Panc1 (cell line): Measurements from ENCODE around the gene PTGER4. TPM values are rescaled to one million over a fixed set of nuclear protein-coding genes. Genes with fewer than 3 reads are reported as not detected.

Experiments used
- ATAC-seq: fragments of 200-7000 bp; cut with Tn5 transposase; 2 replicates; pipeline ENCODE4 v1.9.1; 2020; ENCODE audit warnings: mild to moderate bottlenecking, moderate library complexity
- BruUV-seq: library from RNA; stranded (reverse); fragments of 400-500 nt; replicated peaks from 2 replicates; lab custom pipeline; 2021; lab: Mats Ljungman, UMichigan
- CTCF ChIA-PET: fragments of 300-600 bp; sonication (Branson Sonifier 250); formaldehyde crosslinking; loops from one replicate; lab custom pipeline; 2022; ENCODE audit warnings: antibody characterized with exemption; lab: Charles Lee
- POLR2A ChIA-PET: fragments of 300-600 bp; sonication (Branson Sonifier 250); formaldehyde crosslinking; loops from one replicate; lab custom pipeline; 2022; ENCODE audit warnings: antibody characterized with exemption; lab: Charles Lee
- DNase-seq: peaks from one replicate; pipeline ENCODE4 v3.0.0-alpha.2; 2010; ENCODE audit warnings: low read depth, low spot score
- H3K27ac ChIP-seq: 2 replicates; pipeline ENCODE4 v1.5.1; 2011; ENCODE audit warnings: mild to moderate bottlenecking, low read length, inconsistent platforms
- H3K27me3 ChIP-seq: fragments of 200-500 bp; sonication (Bioruptor generic); 2 replicates; pipeline ENCODE4 v1.6.0; 2014; ENCODE audit warnings: low read length, inconsistent platforms; ENCODE audit not compliant: control insufficient read depth, insufficient read depth
- H3K36me3 ChIP-seq: fragments of 200-500 bp; sonication (Bioruptor generic); 2 replicates; pipeline ENCODE4 v1.5.1; 2014; ENCODE audit warnings: inconsistent platforms, mild to moderate bottlenecking, low read length, moderate library complexity; ENCODE audit not compliant: control insufficient read depth, insufficient read depth
- H3K4me1 ChIP-seq: 2 replicates; pipeline ENCODE4 v1.5.1; 2011; ENCODE audit warnings: inconsistent platforms, mild to moderate bottlenecking, low read length, moderate library complexity; ENCODE audit not compliant: control insufficient read depth, insufficient read depth
- H3K4me3 ChIP-seq, 2 experiments: 2 replicates each; pipeline ENCODE4 v1.5.1; 2011 to 2012; ENCODE audit warnings: low read depth in 2 of 2, low read length in 2 of 2, mild to moderate bottlenecking in 2 of 2, inconsistent platforms in 1 of 2, moderate library complexity in 1 of 2
- H3K9me3 ChIP-seq: fragments of 200-500 bp; sonication (Bioruptor generic); 2 replicates; pipeline ENCODE4 v1.5.1; 2014; ENCODE audit warnings: low read depth, mild to moderate bottlenecking, inconsistent platforms, low read length, moderate library complexity; ENCODE audit not compliant: control insufficient read depth, insufficient read depth
- POLR2AphosphoS5 ChIP-seq: IDR thresholded peaks from 2 replicates; pipeline ENCODE4 v1.6.1; 2012; ENCODE audit warnings: mild to moderate bottlenecking, low read depth, low read length, moderate library complexity
- SIN3A ChIP-seq: IDR thresholded peaks from 2 replicates; pipeline ENCODE4 v1.6.1; 2012; ENCODE audit warnings: low read depth, mild to moderate bottlenecking, low read length, moderate library complexity, borderline replicate concordance; ENCODE audit not compliant: insufficient read depth
- TCF7L2 ChIP-seq: IDR thresholded peaks from 2 replicates; pipeline ENCODE4 v1.6.1; 2011; ENCODE audit warnings: mild to moderate bottlenecking, low read depth, low read length, inconsistent platforms
- in situ Hi-C: cut with HindIII; loops from 2 replicates; pipeline ENCODE4 v1.10.0; 2016; ENCODE audit warnings: low sequenced_read_pairs, low pct_unique_long_range_greater_than_20kb
- intact Hi-C: fragments of 100-400 bp; cut with micrococcal nuclease; formaldehyde crosslinking; loops from one replicate; pipeline ENCODE4 v1.10.0; 2022; ENCODE audit not compliant: unreplicated experiment
- total RNA-seq: library from RNA; stranded (reverse); gene quantifications from one replicate; pipeline ENCODE4 v1.2.1, GENCODE V29; 2021; ENCODE audit not compliant: unreplicated experiment
- TF ChIP-seq, protein P1 (sequence below), 2 experiments: IDR thresholded peaks; 2 replicates each; pipeline ENCODE4 v1.6.1; 2011 to 2012; ENCODE audit warnings: low read depth in 2 of 2, control low read depth in 1 of 2, low read length in 1 of 2, mild to moderate bottlenecking in 1 of 2, moderate library complexity in 1 of 2; ENCODE audit not compliant: insufficient read depth in 1 of 2
- TF ChIP-seq, protein P2 (sequence below): fragments of 450-650 bp; IDR thresholded peaks from 2 replicates; pipeline ENCODE4 v1.5.1; 2017; ENCODE audit warnings: mild to moderate bottlenecking

PTGER4 gene
- total RNA-seq, 1 experiment from 2014 or later: 20.0 TPM

DNA sequence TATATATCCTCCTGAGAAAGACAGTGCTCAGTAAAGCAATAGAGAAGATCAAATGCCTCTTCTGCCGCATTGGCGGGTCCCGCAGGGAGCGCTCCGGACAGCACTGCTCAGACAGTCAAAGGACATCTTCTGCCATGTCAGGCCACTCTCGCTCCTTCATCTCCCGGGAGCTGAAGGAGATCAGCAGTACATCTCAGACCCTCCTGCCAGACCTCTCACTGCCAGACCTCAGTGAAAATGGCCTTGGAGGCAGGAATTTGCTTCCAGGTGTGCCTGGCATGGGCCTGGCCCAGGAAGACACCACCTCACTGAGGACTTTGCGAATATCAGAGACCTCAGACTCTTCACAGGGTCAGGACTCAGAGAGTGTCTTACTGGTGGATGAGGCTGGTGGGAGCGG is 12.2 kb downstream of the PTGER4 start:
- peaks cover 5% of the 10 kb centered on the region; the same call in 1 of the 2 replicates for H3K36me3 ChIP-seq
- ChIA-PET POLR2A (no interaction called here), CTCF (no interaction called here)
- H3K4me1 ChIP-seq: peaks cover 28% of the 10 kb centered on the region
- no peaks in the 10 kb centered on the region for H3K27me3 ChIP-seq
- no peak for ATAC-seq
- in situ Hi-C loops (no loop called here), intact Hi-C loops (no loop called here)
- TF ChIP-seq TCF7L2 (no peak), POLR2AphosphoS5 (no peak), SIN3A (no peak)
- no peak for DNase-seq
- H3K4me3 ChIP-seq: no peak overlapping the region
- no TSS peak for BruUV-seq
- H3K27ac ChIP-seq: no peak overlapping the region
- peaks cover 3% of the 10 kb centered on the region; the same call in 1 of the 2 replicates for H3K9me3 ChIP-seq

DNA sequence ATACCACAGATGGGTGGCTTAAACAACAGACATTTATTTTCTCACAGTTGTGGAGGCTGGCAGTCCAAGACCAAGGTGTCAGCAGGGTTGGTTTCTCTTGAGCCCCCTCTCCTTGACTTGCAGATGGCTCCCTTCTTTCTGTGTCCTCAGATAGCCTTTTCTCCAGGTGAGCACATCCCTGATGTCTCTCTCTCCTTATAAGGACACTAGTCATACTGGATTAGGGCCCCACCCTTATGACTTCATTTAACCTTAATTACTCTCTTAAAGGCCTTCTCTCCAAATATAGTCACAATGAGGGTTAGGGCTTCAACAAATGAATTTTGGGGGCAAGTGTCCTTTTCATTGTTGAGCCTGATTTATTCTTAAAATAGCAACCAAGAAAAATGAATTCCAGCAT is 14.7 kb downstream of the PTGER4 start:
- no peaks in the 10 kb centered on the region for H3K27me3 ChIP-seq
- TF ChIP-seq TCF7L2: no peak
- TF ChIP-seq, protein P1, sequence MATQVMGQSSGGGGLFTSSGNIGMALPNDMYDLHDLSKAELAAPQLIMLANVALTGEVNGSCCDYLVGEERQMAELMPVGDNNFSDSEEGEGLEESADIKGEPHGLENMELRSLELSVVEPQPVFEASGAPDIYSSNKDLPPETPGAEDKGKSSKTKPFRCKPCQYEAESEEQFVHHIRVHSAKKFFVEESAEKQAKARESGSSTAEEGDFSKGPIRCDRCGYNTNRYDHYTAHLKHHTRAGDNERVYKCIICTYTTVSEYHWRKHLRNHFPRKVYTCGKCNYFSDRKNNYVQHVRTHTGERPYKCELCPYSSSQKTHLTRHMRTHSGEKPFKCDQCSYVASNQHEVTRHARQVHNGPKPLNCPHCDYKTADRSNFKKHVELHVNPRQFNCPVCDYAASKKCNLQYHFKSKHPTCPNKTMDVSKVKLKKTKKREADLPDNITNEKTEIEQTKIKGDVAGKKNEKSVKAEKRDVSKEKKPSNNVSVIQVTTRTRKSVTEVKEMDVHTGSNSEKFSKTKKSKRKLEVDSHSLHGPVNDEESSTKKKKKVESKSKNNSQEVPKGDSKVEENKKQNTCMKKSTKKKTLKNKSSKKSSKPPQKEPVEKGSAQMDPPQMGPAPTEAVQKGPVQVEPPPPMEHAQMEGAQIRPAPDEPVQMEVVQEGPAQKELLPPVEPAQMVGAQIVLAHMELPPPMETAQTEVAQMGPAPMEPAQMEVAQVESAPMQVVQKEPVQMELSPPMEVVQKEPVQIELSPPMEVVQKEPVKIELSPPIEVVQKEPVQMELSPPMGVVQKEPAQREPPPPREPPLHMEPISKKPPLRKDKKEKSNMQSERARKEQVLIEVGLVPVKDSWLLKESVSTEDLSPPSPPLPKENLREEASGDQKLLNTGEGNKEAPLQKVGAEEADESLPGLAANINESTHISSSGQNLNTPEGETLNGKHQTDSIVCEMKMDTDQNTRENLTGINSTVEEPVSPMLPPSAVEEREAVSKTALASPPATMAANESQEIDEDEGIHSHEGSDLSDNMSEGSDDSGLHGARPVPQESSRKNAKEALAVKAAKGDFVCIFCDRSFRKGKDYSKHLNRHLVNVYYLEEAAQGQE (IDR thresholded peaks at IDR 0.05; ENCODE audit: insufficient read depth in 1 of 2, low read depth in 2 of 2, low read length in 1 of 2): no peak
- no peak for TF ChIP-seq POLR2AphosphoS5
- no peak for TF ChIP-seq SIN3A
- TF ChIP-seq, protein P2, sequence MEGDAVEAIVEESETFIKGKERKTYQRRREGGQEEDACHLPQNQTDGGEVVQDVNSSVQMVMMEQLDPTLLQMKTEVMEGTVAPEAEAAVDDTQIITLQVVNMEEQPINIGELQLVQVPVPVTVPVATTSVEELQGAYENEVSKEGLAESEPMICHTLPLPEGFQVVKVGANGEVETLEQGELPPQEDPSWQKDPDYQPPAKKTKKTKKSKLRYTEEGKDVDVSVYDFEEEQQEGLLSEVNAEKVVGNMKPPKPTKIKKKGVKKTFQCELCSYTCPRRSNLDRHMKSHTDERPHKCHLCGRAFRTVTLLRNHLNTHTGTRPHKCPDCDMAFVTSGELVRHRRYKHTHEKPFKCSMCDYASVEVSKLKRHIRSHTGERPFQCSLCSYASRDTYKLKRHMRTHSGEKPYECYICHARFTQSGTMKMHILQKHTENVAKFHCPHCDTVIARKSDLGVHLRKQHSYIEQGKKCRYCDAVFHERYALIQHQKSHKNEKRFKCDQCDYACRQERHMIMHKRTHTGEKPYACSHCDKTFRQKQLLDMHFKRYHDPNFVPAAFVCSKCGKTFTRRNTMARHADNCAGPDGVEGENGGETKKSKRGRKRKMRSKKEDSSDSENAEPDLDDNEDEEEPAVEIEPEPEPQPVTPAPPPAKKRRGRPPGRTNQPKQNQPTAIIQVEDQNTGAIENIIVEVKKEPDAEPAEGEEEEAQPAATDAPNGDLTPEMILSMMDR: no peak
- in situ Hi-C loops: no loop called here
- intact Hi-C loops: no loop called here
- H3K27ac ChIP-seq: no peak overlapping the region
- ChIA-PET CTCF (no interaction called here), POLR2A (no interaction called here)
- ATAC-seq: no peak
- H3K4me3 ChIP-seq: no peak overlapping the region
- no peak for DNase-seq
- no TSS peak for BruUV-seq
- H3K9me3 ChIP-seq: peaks cover 3% of the 10 kb centered on the region; the same call in 1 of the 2 replicates
- H3K4me1 ChIP-seq: peaks cover 10% of the 10 kb centered on the region
- H3K36me3 ChIP-seq: peaks cover 5% of the 10 kb centered on the region; the same call in 1 of the 2 replicates

DNA sequence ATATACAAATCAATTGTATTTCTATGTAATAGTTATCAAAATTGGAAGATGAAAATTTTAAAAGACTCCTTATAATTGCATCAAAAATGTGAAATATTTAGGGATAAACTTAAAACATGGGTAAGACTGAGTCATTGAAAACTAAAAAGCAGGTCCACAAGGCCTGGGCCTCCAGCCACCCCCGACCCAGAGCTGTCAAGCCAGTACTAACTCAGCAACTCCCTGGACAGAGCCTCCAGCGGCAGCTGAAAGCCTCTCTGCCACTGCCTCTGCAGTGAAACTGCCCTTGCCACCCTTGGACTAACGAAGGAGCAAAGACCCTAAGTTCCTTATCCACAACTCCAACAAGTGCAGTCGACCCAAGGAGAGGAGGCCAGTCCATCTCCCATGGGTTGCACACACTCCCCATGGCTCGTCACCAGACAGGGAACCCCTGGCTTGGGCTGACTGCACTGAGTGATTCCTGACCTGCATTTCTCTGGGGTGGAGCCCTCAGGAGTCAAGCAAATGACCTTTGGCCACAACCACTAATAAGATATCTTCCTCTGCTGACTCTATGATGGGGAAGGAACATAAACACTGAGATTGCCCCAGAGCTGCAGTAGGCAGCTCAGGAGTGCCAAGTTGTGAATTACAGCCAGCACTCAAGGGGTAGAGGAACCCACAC is 20.5 kb downstream of the PTGER4 start:
- ATAC-seq (no peak), DNase-seq (no peak)
- in situ Hi-C loops: no loop called here
- CTCF ChIA-PET: no interaction called here
- intact Hi-C loops: no loop called here
- no peaks in the 10 kb centered on the region for H3K4me1 ChIP-seq
- H3K27ac ChIP-seq: no peak overlapping the region
- H3K4me3 ChIP-seq: no peak overlapping the region
- TF ChIP-seq TCF7L2 (no peak), POLR2AphosphoS5 (no peak), SIN3A (no peak)
- TF ChIP-seq, protein P1 (IDR thresholded peaks at IDR 0.05; ENCODE audit: insufficient read depth in 1 of 2, low read depth in 2 of 2, low read length in 1 of 2): no peak
- TF ChIP-seq, protein P2: no peak
- H3K9me3 ChIP-seq: no peaks in the 10 kb centered on the region
- no peaks in the 10 kb centered on the region for H3K27me3 ChIP-seq
- no TSS peak for BruUV-seq
- H3K36me3 ChIP-seq: no peaks in the 10 kb centered on the region
- POLR2A ChIA-PET: no interaction called here
